ENCODE data around the gene KDM6A.
"Not testable (repeated sequence)": the region's sequence is repeated elsewhere in the genome, so short reads cannot be mapped to it uniquely, and the experiment has no call there.

KDM6A gene

GRCh38 chrX:45011597-45011996, 138.6 kb downstream of the KDM6A start:
- no peak for DNase-seq

DNA sequence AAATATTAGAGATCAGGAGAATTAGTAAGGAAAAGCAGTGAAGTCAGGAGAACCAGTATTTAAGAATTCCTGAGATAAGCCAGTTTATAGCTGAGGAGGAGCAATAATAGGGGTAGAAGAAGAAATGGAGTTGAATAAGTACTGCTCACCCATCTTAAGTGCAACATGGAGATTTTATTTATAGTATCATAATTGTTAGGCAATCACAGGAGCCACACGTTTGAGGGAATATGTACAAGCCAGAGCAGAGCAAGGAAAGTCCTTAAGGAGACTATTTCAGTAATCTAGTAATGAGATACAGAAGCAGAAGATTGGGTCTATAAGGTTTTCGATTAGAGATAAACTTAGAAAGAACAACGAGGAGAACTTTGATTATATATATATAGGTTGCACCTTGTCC, 145.0 kb downstream of the KDM6A start:
- no peak for DNase-seq

GRCh38 chrX:45022150-45022549, 149.2 kb downstream of the KDM6A start:
- DNase-seq = no peak

- DNase-seq = no peak
These were observed 151.5 kb downstream of the KDM6A start for GRCh38 chrX:45024501-45024900.

- DNase-seq = no peak
These were observed 153.0 kb downstream of the KDM6A start for GRCh38 chrX:45026036-45026435.

GRCh38 chrX:45031830-45032378, 158.9 kb downstream of the KDM6A start:
- no peak for DNase-seq

GRCh38 chrX:45035071-45035470, 162.1 kb downstream of the KDM6A start:
- DNase-seq = no peak

- no peak for DNase-seq
These were observed 163.2 kb downstream of the KDM6A start for GRCh38 chrX:45036161-45036560.

GRCh38 chrX:45040137-45040536, 167.1 kb downstream of the KDM6A start:
- not testable (repeated sequence) for DNase-seq

- DNase-seq = no peak
These were observed 173.4 kb downstream of the KDM6A start for GRCh38 chrX:45046417-45046816.

DNA sequence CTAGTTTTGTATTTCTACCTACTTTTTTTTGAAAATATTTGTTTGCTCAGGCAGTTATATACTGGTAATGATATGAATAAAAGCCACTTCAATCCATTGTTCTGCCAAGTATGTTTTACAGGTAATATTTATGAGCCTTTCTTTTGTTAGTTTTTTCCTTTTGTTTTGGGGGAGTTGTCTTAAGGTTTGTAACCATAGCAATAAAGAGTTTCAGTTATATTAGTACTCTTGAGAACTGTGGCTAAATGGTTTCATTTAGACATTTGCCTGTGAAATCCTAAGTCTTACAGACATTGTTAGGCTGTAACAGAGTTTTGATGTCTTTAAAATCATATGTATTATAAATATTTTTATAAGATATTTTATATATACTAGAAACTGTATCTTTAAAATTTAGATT, 177.6 kb downstream of the KDM6A start:
- DNase-seq = no peak

DNA sequence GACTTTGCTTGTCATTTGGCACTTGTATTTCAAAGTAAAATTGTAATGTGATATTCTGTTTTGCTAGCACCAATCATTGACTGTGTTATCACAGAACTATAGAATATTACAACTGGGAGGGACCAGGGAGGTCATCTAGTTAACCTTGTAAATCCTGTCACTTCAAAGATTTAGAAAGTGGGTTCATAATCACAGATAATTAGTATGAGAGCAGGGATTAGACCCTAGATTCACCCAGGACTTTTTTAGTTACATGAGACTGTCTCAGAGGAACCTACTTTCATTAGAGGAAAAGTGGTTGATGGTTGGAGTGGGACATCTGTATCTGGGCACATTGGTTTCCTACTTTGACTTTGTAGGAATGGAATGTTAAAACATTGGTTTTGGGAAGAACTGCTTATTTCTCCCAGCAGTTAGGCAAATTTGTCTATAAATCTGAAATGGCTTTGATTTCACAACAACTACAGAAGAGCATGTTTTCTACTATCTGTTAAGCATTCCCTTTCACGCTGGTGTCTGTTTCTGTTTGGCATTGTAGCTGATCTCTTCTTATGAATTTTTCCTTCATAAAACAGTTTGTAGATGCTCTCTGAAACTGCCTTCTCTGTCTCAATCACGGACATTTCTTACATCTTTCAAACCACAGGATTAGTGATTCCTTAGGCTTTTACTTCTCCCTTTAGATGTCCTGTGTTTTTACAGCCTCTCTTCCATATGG, 183.6 kb downstream of the KDM6A start:
- DNase-seq = no peak

DNA sequence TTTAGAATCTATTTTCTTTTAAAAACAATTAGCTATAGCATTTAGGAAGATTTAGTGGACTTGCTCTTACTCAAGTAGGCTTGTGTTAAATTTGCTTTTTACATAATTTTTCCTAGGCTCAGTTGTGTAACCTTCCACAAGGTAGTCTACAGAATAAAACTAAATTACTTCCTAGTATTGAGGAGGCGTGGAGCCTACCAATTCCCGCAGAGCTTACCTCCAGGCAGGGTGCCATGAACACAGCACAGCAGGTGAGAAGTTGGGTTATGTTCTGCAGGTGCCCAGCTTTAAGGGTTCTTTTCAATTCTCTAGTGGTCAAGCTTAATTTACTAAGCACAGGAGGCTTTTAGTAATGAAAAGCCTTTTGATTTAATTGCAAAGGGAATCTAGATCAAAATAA, 186.9 kb downstream of the KDM6A start:
- DNase-seq = not testable (repeated sequence)

DNA sequence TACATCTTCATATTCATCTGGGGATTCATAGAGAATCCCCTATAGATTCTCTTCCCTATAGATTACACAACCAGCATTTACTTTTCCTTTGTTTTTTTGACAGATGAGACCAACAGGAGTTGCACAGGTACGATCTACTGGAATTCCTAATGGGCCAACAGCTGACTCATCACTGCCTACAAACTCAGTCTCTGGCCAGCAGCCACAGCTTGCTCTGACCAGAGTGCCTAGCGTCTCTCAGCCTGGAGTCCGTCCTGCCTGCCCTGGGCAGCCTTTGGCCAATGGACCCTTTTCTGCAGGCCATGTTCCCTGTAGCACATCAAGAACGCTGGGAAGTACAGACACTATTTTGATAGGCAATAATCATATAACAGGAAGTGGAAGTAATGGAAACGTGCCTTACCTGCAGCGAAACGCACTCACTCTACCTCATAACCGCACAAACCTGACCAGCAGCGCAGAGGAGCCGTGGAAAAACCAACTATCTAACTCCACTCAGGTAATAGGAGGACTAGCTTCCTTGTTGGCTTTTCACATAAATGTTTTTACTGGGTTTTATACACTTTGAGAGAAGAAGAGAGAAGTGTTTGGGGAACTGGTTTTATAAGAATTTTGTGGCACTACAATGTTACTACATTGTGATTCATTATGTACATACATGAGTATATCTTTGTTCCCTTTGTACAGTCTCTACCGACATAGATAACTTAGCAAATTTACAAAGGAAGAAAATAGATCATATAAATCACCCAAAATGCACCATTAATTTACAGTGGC, 190.5 kb downstream of the KDM6A start:
- no peak for DNase-seq

- no peak for DNase-seq
These were observed 195.6 kb downstream of the KDM6A start for GRCh38 chrX:45068569-45068968.

DNA sequence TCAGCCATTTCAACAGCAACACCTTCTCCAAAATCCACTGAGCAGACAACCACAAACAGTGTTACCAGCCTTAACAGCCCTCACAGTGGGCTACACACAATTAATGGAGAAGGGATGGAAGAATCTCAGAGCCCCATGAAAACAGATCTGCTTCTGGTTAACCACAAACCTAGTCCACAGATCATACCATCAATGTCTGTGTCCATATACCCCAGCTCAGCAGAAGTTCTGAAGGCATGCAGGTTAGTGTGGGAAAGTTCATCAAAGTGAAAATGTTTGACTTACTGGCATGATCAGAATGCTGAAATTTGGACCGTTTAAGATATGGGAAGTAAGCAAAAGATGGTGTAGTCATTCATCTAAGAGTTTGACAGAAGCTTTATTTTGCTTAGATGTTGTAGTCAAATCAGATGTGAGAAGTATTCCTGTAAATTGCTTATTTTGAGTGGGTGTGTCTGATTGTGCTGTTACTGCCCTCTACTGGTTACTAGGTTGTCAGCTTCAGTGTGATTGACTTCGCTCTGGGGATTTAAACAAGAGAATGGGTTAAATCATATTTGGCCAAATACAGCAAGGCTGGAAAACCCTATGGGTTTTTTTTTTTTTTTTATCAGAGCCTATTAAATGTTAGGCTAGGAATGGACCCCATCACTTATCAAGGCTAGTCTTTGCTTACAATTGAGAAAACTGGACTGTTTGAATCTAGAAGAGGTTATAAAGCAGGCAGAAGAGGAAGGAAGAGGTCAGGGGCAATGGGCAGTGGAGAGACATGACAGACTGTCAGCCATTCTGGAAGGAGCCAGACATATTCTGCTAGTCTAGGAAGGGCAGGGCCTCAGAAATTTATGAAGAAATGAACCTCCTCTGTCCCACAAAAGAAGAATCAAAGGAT, 197.4 kb downstream of the KDM6A start:
- DNase-seq = peak in 1 of 2 experiments; percentile 2

DNA sequence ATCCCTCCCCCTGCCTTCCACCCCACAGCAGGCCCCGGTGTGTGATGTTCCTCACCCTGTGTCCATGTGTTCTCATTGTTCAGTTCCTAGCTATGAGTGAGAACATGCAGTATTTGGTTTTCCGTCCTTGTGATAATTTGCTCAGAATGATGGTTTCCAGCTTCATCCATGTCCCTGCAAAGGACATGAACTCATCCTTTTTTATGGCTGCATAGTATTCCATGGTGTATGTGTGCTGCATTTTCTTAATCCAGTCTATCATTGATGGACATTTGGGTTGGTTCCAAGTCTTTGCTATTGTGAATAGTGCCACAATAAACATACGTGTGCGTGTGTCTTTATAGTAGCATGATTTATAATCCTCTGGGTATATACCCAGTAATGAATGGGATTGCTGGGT, 200.0 kb downstream of the KDM6A start:
- DNase-seq = not testable (repeated sequence)

DNA sequence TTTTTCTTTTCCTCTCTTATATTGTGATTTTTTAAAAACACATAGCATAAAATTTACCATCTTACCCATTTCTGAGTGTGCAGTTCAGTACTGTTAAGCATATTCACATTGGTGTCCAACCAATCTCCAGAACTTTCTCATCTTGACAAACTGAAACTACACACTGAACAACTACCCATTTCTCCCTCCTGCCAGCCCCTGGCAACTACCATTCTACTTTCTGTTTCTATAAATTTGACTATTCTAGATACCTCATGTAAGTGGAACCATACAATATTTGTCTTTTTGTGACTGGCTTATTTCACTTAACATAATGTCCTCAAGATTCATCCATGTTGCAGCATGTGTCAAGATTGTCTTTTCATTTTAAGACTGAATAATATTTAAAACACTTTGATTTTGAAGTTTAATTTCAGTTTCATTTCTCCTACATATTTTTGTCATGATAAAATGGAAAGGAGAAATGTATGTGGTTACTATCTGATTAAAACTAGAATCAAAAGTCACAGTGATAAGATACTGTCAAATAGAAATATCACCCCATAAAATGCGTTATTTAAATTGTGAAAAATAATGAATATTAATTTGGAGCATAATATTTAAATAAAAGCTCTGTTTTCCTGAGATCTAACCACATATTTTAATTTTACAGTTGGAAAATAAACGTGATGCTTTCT, 204.9 kb downstream of the KDM6A start:
- no peak for DNase-seq

GRCh38 chrX:45083314-45083713, 210.3 kb downstream of the KDM6A start:
- no peak for DNase-seq

- DNase-seq = no peak
These were observed 237.5 kb downstream of the KDM6A start for GRCh38 chrX:45110494-45110893.

DNA sequence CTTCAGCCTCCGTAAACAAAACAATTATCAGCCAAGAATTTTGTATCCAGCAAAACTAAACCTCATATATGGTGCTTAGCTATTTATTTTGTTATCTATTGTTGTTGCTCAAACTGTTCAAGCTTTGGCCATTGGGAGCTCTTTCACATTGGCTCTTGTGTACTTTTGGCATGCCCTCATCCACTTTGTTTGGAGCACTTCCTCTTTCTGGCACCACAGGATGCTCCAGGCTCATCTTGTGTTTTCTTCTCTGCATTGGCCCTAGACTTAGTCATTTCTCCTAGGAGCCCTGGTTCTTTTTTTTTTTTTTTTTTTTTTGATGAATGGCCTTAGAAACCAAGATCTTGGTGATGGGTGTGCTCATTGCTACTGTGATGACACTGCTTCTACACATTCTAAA, 253.2 kb downstream of the KDM6A start:
- no peak for DNase-seq

DNA sequence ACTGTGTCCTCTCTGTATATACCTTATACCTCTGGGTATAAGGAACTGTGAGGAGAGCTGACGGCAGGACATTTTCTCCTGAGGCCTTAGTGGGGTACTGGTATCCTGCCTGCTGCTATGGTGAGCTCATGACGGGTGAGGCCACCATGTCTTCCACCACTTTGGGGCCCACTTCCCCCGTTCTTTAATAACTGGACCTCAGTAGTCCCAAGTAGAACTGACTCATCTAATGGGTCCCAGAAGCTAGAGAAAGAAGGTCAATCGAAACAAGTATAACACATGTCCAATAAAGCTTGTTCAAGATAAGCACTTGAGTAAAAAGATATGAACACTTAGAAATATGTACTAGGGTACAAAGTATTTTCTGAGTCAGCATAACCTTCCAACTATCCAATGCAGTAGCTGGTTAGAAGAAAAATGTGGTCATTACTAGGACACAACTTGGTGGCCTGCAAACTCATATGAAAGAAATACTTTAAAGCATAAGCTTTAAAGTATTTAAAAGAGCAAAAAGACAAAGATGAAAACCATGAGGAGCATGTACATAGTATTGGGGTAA, 256.0 kb downstream of the KDM6A start:
- no peak for DNase-seq

Data from SHP77 (cell line).